Liver (tissue), 9 donors: ENCODE data around the gene SCGB1C2. TPM values are rescaled to one million over a fixed set of nuclear protein-coding genes. Genes with fewer than 3 reads are reported as not detected.

Experiments
- DNase-seq: peaks from one replicate; pipeline ENCODE4 v3.0.0-alpha.2; 2017; ENCODE audit warnings: low spot score
- H3K27ac ChIP-seq, 2 donors: one replicate each; pipeline ENCODE4 v1.7.0; 2013; ENCODE audit warnings: inconsistent platforms in 2 of 2, low read length in 2 of 2, control low read depth in 1 of 2, low read depth in 1 of 2, mild to moderate bottlenecking in 1 of 2
- H3K27me3 ChIP-seq, 4 donors: one replicate each; pipeline versions ENCODE4 v1.6.1 to v1.7.0; 2013; ENCODE audit warnings: low read length in 3 of 4, inconsistent platforms in 1 of 4, mild to moderate bottlenecking in 1 of 4, moderate library complexity in 1 of 4; ENCODE audit not compliant: control insufficient read depth in 4 of 4, insufficient read depth in 4 of 4
- H3K36me3 ChIP-seq, 4 donors: one replicate each; pipeline versions ENCODE4 v1.6.1 to v1.7.0; 2013; ENCODE audit warnings: low read length in 3 of 4, mild to moderate bottlenecking in 3 of 4, low read depth in 1 of 4, moderate library complexity in 1 of 4; ENCODE audit not compliant: control insufficient read depth in 4 of 4, insufficient read depth in 3 of 4
- H3K4me1 ChIP-seq, 4 donors: one replicate each; pipeline versions ENCODE4 v1.6.1 to v1.7.0; 2013; ENCODE audit warnings: low read length in 3 of 4, mild to moderate bottlenecking in 3 of 4, moderate library complexity in 1 of 4; ENCODE audit not compliant: control insufficient read depth in 4 of 4, insufficient read depth in 4 of 4
- H3K4me3 ChIP-seq, 3 donors: one replicate each; pipeline versions ENCODE4 v1.6.1 to v1.7.0; 2013; ENCODE audit warnings: low read length in 3 of 3, control low read depth in 1 of 3, low read depth in 1 of 3, mild to moderate bottlenecking in 1 of 3
- H3K9ac ChIP-seq, 2 donors: one replicate each; pipeline ENCODE4 v1.7.0; 2013; ENCODE audit warnings: low read length in 2 of 2, mild to moderate bottlenecking in 2 of 2, moderate library complexity in 2 of 2, control low read depth in 1 of 2, low read depth in 1 of 2
- H3K9me3 ChIP-seq, 4 donors: one replicate each; pipeline versions ENCODE4 v1.6.1 to v1.7.0; 2013; ENCODE audit warnings: low read length in 3 of 4; ENCODE audit not compliant: control insufficient read depth in 4 of 4
- EGR1 ChIP-seq, 2 donors: IDR thresholded peaks; 2 replicates each; pipeline ENCODE4 v1.6.1; 2016 to 2018; ENCODE audit warnings: antibody characterized with exemption in 2 of 2, low read depth in 2 of 2
- FOXA1 ChIP-seq: IDR thresholded peaks from 2 replicates; pipeline ENCODE4 v1.6.1; 2016; ENCODE audit warnings: antibody characterized with exemption
- FOXA2 ChIP-seq: IDR thresholded peaks from 2 replicates; pipeline ENCODE4 v1.6.1; 2016; ENCODE audit warnings: antibody characterized with exemption
- GABPA ChIP-seq, 2 donors: IDR thresholded peaks in 1 of 2; conservative IDR thresholded peaks in 1 of 2; 2 replicates each; pipeline ENCODE4 v1.6.1; 2016; ENCODE audit warnings: antibody characterized with exemption in 2 of 2, mild to moderate bottlenecking in 1 of 2, moderate library complexity in 1 of 2
- HNF4A ChIP-seq, 2 donors: conservative IDR thresholded peaks; 2 replicates each; pipeline ENCODE4 v1.6.1; 2016; ENCODE audit warnings: antibody characterized with exemption in 2 of 2, mild to moderate bottlenecking in 2 of 2
- JUND ChIP-seq, 2 donors: IDR thresholded peaks; 2 replicates each; pipeline ENCODE4 v1.6.1; 2016; ENCODE audit warnings: antibody characterized with exemption in 2 of 2
- NR2F2 ChIP-seq: IDR thresholded peaks from 2 replicates; pipeline ENCODE4 v1.6.1; 2016; ENCODE audit warnings: antibody characterized with exemption
- RAD21 ChIP-seq, 2 donors: IDR thresholded peaks; 2 replicates each; pipeline ENCODE4 v1.6.1; 2016; ENCODE audit warnings: antibody characterized with exemption in 2 of 2, mild to moderate bottlenecking in 2 of 2
- SP1 ChIP-seq: IDR thresholded peaks from 2 replicates; pipeline ENCODE4 v1.6.1; 2018; ENCODE audit warnings: antibody characterized with exemption, mild to moderate bottlenecking
- TAF1 ChIP-seq: conservative IDR thresholded peaks from 2 replicates; pipeline ENCODE4 v1.6.1; 2016; ENCODE audit warnings: antibody characterized with exemption, mild to moderate bottlenecking
- YY1 ChIP-seq: IDR thresholded peaks from 2 replicates; pipeline ENCODE4 v1.6.1; 2016; ENCODE audit warnings: antibody characterized with exemption, mild to moderate bottlenecking
- WGBS: extraction: QIAGEN DNeasy Blood & Tissue Kit; methylation state at CpG from one replicate; pipeline ENCODE4 v1.1.7; 2013; 5-methylcytosine and 5-hydroxymethylcytosine counted together
- polyA plus RNA-seq, 2 donors: library from polyadenylated mRNA; stranded (reverse) in 1 of 2; unstranded in 1 of 2; fragments of 200-250 nt in 1 of 2; fragments of >200 nt in 1 of 2; fragmentation: Nextera tagmentation in 1 of 2; extraction: Ambion mirVana in 1 of 2; gene quantifications; one replicate each; pipeline versions ENCODE4 v1.2.1 to v1.2.3, GENCODE V29; 2013 to 2015
- total RNA-seq, 2 donors: library from RNA; depleted of rRNA; stranded (reverse); fragments of >200 nt; gene quantifications; one replicate each; pipeline ENCODE4 v1.2.3, GENCODE V29; 2014
- TF ChIP-seq, protein P1 (sequence below): IDR thresholded peaks from 2 replicates; pipeline ENCODE4 v1.6.1; 2016; ENCODE audit warnings: antibody characterized with exemption
- TF ChIP-seq, protein P2 (sequence below): IDR thresholded peaks from 2 replicates; pipeline ENCODE4 v1.6.1; 2016; ENCODE audit warnings: antibody characterized with exemption, mild to moderate bottlenecking
- TF ChIP-seq, protein P3 (sequence below): IDR thresholded peaks from 2 replicates; pipeline ENCODE4 v1.6.1; 2016; ENCODE audit warnings: antibody characterized with exemption
- TF ChIP-seq, protein P4 (sequence below): IDR thresholded peaks from 2 replicates; pipeline ENCODE4 v1.6.1; 2016; ENCODE audit warnings: antibody characterized with exemption
- TF ChIP-seq, protein P5 (sequence below): fragments of 150-350 bp; IDR thresholded peaks from 2 replicates; pipeline ENCODE4 v1.5.1; 2017; ENCODE audit warnings: improper control_type of control experiment, low read depth, low read length; ENCODE audit not compliant: missing input control
- donor health status: healthy.
- donor health status: healthy.
- donor health status: healthy.
- donor health status: healthy.
- donor health status: healthy.

Gene SCGB1C2
- total and polyA plus RNA-seq, 4 donors: not detected

DNA sequence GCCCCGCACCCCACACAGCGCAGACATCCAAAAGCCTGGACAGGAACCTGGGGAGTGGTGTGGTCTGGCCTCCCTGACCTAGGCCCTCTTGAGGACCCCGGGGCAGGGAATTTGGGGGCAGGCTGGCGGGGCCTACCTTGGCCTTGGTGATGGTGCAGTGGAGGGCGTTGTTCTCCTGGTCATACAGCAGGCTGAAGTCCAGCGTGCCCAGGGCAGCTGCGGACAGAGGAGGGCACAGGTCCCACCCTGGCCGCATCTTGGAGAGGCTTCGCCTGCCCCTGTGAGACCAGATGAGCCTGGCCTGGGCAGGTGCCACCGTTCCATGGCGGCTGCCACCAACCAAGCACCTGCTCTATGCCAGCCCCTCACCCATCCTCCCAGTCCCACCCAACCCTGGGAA, 35.0 kb downstream of the SCGB1C2 start:
- no peak for TF ChIP-seq YY1
- TF ChIP-seq NR2F2: no peak
- no peak for TF ChIP-seq GABPA (IDR thresholded peaks at IDR 0.05 in 1 of 2, conservative IDR thresholded peaks at IDR 0.05 in 1 of 2)
- TF ChIP-seq RAD21 (IDR thresholded peaks at IDR 0.05): no peak
- H3K36me3 ChIP-seq: no peaks in the 10 kb centered on the region
- no peaks in the 10 kb centered on the region for H3K4me1 ChIP-seq
- no peak for DNase-seq
- no peak overlapping the region for H3K9ac ChIP-seq
- H3K9me3 ChIP-seq: no peaks in the 10 kb centered on the region
- no peak overlapping the region for H3K27ac ChIP-seq
- no peak overlapping the region for H3K4me3 ChIP-seq
- no peaks in the 10 kb centered on the region for H3K27me3 ChIP-seq
- 86% methylated on average over 11 of the region's 11 CpGs for WGBS

DNA sequence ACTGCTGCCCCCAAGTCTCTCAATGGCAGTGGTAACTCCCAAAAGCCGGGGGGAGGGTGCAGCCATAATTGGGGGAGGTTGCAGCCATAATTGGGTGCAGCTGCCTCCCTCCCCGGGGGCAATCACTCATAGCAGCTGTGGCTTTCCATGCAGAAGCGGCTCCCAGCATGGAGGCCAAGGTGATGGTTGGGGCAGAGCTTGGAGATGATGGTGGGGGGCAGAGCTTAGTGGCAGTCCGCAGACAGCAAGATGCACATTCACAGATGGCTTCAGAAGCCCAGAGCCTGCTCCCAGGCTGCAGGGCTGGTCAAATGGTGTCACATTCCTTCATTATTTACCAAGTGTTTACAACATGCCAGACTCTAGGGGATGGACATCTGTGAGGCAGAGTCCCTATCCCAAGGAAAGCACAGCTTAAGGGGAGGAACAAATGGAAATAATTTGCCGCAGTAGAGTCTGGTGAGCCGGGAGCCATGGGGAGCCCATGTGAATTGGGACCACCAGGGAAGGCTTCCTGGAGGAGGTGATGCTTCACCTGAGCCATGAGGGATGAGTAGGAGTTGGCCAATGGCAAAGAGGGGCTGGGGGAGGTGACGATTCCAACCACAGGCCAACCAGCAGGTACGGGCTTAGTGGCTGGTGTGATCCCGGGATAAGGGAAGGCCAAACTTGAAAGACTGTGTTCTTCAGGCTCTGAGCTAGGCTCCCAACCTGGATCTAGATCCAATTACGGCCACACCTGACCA, 36.0 kb downstream of the SCGB1C2 start:
- WGBS: 91% methylated on average over 10 of the region's 10 CpGs
- no peak overlapping the region for H3K4me3 ChIP-seq
- H3K36me3 ChIP-seq: no peaks in the 10 kb centered on the region
- TF ChIP-seq SP1 (no peak), NR2F2 (no peak), EGR1 (IDR thresholded peaks at IDR 0.05; ENCODE audit: low read depth in 2 of 2) (no peak), FOXA1 (no peak), HNF4A (conservative IDR thresholded peaks at IDR 0.05) (no peak), JUND (IDR thresholded peaks at IDR 0.05) (no peak), GABPA (IDR thresholded peaks at IDR 0.05 in 1 of 2, conservative IDR thresholded peaks at IDR 0.05 in 1 of 2) (no peak), RAD21 (IDR thresholded peaks at IDR 0.05) (no peak), YY1 (no peak), TAF1 (no peak), FOXA2 (no peak)
- TF ChIP-seq, protein P1, sequence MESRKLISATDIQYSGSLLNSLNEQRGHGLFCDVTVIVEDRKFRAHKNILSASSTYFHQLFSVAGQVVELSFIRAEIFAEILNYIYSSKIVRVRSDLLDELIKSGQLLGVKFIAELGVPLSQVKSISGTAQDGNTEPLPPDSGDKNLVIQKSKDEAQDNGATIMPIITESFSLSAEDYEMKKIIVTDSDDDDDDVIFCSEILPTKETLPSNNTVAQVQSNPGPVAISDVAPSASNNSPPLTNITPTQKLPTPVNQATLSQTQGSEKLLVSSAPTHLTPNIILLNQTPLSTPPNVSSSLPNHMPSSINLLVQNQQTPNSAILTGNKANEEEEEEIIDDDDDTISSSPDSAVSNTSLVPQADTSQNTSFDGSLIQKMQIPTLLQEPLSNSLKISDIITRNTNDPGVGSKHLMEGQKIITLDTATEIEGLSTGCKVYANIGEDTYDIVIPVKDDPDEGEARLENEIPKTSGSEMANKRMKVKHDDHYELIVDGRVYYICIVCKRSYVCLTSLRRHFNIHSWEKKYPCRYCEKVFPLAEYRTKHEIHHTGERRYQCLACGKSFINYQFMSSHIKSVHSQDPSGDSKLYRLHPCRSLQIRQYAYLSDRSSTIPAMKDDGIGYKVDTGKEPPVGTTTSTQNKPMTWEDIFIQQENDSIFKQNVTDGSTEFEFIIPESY: no peak
- TF ChIP-seq, protein P2, sequence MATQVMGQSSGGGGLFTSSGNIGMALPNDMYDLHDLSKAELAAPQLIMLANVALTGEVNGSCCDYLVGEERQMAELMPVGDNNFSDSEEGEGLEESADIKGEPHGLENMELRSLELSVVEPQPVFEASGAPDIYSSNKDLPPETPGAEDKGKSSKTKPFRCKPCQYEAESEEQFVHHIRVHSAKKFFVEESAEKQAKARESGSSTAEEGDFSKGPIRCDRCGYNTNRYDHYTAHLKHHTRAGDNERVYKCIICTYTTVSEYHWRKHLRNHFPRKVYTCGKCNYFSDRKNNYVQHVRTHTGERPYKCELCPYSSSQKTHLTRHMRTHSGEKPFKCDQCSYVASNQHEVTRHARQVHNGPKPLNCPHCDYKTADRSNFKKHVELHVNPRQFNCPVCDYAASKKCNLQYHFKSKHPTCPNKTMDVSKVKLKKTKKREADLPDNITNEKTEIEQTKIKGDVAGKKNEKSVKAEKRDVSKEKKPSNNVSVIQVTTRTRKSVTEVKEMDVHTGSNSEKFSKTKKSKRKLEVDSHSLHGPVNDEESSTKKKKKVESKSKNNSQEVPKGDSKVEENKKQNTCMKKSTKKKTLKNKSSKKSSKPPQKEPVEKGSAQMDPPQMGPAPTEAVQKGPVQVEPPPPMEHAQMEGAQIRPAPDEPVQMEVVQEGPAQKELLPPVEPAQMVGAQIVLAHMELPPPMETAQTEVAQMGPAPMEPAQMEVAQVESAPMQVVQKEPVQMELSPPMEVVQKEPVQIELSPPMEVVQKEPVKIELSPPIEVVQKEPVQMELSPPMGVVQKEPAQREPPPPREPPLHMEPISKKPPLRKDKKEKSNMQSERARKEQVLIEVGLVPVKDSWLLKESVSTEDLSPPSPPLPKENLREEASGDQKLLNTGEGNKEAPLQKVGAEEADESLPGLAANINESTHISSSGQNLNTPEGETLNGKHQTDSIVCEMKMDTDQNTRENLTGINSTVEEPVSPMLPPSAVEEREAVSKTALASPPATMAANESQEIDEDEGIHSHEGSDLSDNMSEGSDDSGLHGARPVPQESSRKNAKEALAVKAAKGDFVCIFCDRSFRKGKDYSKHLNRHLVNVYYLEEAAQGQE: no peak
- TF ChIP-seq, protein P3, sequence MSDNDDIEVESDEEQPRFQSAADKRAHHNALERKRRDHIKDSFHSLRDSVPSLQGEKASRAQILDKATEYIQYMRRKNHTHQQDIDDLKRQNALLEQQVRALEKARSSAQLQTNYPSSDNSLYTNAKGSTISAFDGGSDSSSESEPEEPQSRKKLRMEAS: no peak
- TF ChIP-seq, protein P4, sequence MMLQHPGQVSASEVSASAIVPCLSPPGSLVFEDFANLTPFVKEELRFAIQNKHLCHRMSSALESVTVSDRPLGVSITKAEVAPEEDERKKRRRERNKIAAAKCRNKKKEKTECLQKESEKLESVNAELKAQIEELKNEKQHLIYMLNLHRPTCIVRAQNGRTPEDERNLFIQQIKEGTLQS: no peak
- TF ChIP-seq, protein P5, sequence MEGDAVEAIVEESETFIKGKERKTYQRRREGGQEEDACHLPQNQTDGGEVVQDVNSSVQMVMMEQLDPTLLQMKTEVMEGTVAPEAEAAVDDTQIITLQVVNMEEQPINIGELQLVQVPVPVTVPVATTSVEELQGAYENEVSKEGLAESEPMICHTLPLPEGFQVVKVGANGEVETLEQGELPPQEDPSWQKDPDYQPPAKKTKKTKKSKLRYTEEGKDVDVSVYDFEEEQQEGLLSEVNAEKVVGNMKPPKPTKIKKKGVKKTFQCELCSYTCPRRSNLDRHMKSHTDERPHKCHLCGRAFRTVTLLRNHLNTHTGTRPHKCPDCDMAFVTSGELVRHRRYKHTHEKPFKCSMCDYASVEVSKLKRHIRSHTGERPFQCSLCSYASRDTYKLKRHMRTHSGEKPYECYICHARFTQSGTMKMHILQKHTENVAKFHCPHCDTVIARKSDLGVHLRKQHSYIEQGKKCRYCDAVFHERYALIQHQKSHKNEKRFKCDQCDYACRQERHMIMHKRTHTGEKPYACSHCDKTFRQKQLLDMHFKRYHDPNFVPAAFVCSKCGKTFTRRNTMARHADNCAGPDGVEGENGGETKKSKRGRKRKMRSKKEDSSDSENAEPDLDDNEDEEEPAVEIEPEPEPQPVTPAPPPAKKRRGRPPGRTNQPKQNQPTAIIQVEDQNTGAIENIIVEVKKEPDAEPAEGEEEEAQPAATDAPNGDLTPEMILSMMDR: no peak
- no peak overlapping the region for H3K27ac ChIP-seq
- no peaks in the 10 kb centered on the region for H3K27me3 ChIP-seq
- no peaks in the 10 kb centered on the region for H3K9me3 ChIP-seq
- no peak overlapping the region for H3K9ac ChIP-seq
- DNase-seq: no peak
- H3K4me1 ChIP-seq: no peaks in the 10 kb centered on the region
